HTR-8/SVneo (cell line): ENCODE results near the gene TIAL1.
A peak's percentile ranks its signal among the peaks of the same experiment; 100 is the strongest.
"Not testable (repeated sequence)": the region's sequence is repeated elsewhere in the genome, so short reads cannot be mapped to it uniquely, and the experiment has no call there.

Source experiments
- DNase-seq: peaks from one replicate; pipeline ENCODE4 v3.0.0; 2011; ENCODE audit warnings: low spot score, mixed read lengths; ENCODE audit not compliant: insufficient read length
- FAIRE-seq: peaks from 2 replicates; lab custom pipeline; 2011; peaks lifted over from hg19 to GRCh38; lab: Jason Lieb, UNC

Gene TIAL1

GRCh38 chr10:119556081-119556480, 40.7 kb downstream of the TIAL1 start:
- not testable (repeated sequence) for FAIRE-seq, DNase-seq

- no peak for FAIRE-seq
Observed at GRCh38 chr10:119555178-119555784, 41.5 kb downstream of the TIAL1 start.

GRCh38 chr10:119550827-119551226, 45.9 kb downstream of the TIAL1 start:
- no peak for FAIRE-seq
- DNase-seq: no peak

More at GRCh38 chr10:119555178-119555784, 41.5 kb downstream of the TIAL1 start:
- no peak for DNase-seq

- no peak for FAIRE-seq
- DNase-seq: no peak
Observed at GRCh38 chr10:119549247-119549999, 47.3 kb downstream of the TIAL1 start.

- DNase-seq: no peak
- FAIRE-seq: no peak
Observed at GRCh38 chr10:119546009-119546408, 50.8 kb downstream of the TIAL1 start.

GRCh38 chr10:119545310-119545709, 51.5 kb downstream of the TIAL1 start:
- FAIRE-seq (no peak), DNase-seq (no peak)

- DNase-seq (no peak), FAIRE-seq (no peak)
Observed at GRCh38 chr10:119543814-119544642, 52.7 kb downstream of the TIAL1 start.

- DNase-seq: peak; percentile 49
- FAIRE-seq: no peak
Observed at GRCh38 chr10:119542988-119543813, 53.6 kb downstream of the TIAL1 start.

- peak; percentile 54 for DNase-seq
- FAIRE-seq: no peak
Observed at GRCh38 chr10:119542357-119542987, 54.3 kb downstream of the TIAL1 start, which contains the start of gene RGS10. TSS of gene RGS10 (minus strand) at chr10:119542719. CDS start at chr10:119542638, 81 bp downstream.

GRCh38 chr10:119541459-119542356, 55.1 kb downstream of the TIAL1 start:
- no peak for FAIRE-seq
- no peak for DNase-seq

- DNase-seq (no peak), FAIRE-seq (no peak)
Observed at GRCh38 chr10:119541046-119541445, 55.7 kb downstream of the TIAL1 start.

GRCh38 chr10:119540038-119540437, 56.7 kb downstream of the TIAL1 start:
- no peak for DNase-seq
- FAIRE-seq: no peak

GRCh38 chr10:119539359-119539825, 57.4 kb downstream of the TIAL1 start:
- FAIRE-seq: no peak
- no peak for DNase-seq

- FAIRE-seq (no peak), DNase-seq (no peak)
Observed at GRCh38 chr10:119538632-119539358, 58.0 kb downstream of the TIAL1 start.

- DNase-seq (no peak), FAIRE-seq (no peak)
Observed at GRCh38 chr10:119537953-119538630, 58.7 kb downstream of the TIAL1 start.

- FAIRE-seq (no peak), DNase-seq (no peak)
Observed at GRCh38 chr10:119536508-119537025, 60.2 kb downstream of the TIAL1 start.
